Fibroblast of upper back skin (primary cell): ENCODE data around the gene MLPH.
A peak's percentile ranks its signal among the peaks of the same experiment; 100 is the strongest.
"Not testable (repeated sequence)": the region's sequence is repeated elsewhere in the genome, so short reads cannot be mapped to it uniquely, and the experiment has no call there.

Source experiments
- DNase-seq: peaks from one replicate; pipeline ENCODE4 v3.0.0-alpha.2; 2013

The MLPH gene

DNA sequence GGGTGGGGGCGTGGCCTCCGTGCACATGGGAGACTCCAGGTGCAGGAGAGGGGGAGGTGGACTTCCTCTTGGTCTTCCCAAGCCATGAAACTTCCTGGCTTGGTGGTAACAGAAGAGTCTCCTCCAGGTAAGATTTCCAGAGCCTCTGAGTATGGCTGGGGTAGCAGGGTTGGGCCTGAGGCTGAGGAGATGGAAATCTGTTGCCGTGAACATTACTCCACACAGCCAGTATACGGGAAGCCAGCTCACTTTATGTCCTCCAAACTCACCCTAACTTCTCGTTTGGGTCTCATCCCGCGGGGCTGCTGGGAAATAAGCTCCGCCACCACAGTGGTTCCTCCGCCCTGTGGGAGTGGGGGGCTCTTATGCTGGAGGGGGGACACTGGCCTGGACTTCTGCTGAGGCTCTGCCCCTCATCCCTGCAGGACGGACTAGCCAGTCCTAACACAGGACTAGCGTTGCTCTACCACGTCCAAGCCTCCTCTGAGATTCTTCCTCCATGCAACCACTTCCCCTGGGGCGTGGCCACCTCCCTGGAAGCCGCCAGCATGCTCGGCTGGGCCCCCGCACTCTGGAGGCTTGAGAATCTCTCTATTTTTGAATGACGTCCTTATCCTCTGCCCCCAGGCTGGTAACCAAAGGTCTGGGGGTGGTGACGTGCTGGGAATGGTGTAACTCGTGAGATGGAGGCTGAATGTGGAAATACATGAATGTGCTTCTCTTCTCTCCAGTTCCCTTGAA is 104.3 kb downstream of the MLPH start:
- no peak for DNase-seq

DNA sequence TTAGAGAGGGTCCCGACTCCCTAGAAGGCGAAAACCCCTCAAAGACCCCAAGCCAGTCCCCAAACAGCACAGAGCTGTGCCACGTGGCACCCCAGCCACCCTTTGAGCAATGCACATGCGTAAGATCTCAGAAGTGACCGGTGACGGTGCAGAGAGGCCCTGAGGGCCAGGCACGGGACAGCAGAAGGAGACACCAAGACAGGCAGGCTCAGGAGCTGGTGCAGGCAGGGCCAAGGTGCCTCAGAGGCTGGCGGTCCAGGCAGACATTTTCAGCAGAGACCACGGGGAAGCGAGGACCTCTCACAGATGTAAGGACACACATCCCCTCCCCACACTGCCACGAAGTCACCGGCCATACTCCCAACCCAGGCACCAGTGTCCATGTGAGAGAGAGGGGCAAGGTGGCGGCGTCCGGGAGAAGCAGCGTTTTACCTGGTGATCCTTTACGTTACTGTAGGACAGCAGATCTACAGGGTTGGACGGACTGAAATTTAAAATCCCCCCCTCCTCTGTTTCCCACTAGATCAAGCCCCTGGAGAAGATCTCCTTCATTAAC is 105.5 kb downstream of the MLPH start:
- DNase-seq = no peak

DNA sequence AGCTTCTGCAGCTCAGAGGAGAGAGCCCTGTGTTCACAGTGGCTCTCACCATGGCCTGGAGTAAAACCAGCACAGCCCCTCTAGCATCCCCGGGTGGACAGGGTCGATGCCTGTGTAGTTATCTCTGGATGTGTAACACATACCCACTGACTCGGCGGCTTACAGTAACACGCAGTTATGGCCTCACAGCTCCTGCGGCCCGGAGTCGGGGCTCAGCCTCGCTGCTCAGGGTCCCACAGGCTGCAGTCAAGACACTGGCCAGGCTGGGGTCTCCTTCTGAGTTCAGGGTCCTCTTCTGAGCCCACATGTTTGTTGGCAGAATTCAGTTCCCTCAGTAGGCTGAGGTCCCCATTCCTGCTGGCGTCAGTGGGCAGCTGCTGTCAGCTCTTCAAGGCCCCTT is 106.0 kb downstream of the MLPH start:
- no peak for DNase-seq

DNA sequence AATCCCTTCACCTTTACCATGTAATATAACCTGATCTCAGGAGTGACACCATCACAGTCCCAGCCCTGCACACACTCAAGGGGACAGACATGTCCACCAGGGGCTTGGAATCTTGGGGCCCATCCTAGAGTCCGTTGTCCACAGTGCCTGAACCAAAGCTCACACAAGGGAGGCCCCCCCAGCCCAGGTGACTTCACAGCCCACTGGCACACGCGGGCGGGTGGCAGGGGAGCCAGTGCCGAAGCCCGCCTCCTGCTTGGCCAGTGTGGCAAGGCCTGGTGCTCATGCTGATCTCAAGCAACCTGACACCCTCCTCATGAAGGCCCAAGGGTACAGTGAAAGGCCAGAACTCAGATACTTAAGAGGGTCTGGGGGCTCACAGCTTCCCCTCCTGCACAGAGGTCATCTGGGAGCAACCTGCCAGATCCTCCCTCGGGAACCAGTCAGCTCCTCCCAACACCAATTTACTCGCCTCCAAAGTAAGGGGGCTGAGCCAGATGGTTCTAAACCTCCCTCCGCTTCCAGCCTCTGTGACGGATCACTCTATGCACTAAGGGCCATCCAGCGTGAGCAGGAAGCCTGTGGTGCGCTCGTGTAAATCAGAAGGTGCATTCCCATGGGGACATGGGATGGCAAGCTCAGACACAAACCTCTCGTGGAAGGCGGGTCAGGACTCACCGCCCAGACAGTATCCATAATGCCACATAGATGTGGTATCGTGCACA is 106.7 kb downstream of the MLPH start:
- DNase-seq = no peak

DNA sequence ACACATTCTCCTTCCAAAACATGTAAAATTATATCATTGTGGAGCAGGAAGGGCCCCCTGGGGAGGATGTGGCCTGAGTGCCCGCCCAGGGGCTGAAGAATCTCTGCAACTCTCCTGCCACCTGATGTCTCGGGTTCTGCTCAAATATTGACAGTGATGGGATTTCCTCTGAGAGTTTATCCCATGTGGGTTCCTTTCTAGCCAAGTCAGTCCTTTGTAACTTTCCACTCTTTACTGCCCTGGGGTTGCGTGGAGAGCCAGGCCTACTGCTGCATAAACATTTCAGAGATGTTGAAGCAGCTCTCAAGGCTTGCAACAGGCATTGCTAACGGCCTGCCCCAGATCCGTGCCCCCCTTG is 107.4 kb downstream of the MLPH start:
- DNase-seq = no peak

DNA sequence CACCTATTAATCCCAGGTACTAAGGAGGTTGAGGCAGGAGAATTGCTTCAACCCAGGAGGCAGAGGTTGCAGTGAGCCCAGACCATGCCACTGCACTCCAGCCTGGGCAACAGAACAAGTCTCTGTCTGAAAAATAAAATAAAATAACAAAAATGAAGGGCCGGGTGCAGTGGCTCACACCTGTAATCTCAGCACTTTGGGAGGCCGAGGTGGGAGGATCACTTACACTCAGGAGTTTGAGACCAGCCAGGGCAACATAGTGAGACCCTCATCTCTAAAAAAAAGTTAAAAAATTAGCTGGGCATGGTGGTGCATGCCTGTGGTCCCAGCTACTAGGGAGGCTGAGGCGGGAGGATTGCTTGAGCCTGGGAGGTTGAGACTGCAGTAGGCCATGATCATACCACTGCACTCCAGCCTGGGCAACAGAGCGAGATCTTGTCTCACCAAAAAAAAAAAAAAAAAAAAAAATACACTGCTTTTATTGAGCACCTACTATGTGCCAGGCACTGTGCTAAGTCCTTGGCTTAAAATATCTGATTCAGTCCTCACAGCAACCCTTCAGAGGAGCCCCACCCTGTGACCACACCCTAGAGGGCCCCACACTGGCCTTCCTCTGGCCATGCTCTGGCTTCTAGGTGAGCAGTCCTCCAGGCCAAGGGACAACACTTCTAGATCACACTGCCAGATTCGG is 108.9 kb downstream of the MLPH start:
- not testable (repeated sequence) for DNase-seq

DNA sequence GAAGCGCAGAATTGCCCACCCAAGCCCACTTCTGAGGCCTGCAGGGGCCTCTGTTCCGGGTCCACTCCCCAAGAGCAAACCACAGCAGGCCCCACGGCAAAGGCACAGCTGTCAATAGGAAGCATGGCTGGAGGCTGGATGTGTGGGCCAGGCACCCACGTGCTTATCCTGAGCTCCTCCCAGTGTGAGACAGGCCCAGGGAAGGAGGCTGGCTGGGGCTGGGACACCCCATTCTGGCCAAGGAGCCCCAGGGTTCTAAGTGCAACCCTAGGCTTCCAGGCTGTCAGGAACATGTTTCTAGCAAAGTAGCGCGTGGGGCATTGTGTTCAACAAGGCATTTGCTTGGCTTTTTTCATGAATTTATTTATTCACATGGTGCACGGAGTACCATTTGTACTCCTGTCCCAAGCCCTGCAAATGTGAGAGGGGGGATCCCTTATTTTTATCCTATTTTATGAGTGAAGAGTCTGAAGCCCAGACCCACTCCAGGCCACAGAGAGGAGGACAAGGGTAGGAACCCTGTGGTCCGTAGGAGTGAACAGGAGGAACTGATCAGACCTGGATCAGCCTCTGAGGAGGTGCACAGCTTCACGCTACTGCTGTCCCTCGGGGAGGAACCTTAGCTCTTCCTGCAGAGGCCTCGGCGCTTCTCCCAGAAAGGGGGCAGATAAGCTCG is 109.6 kb downstream of the MLPH start:
- DNase-seq = no peak

DNA sequence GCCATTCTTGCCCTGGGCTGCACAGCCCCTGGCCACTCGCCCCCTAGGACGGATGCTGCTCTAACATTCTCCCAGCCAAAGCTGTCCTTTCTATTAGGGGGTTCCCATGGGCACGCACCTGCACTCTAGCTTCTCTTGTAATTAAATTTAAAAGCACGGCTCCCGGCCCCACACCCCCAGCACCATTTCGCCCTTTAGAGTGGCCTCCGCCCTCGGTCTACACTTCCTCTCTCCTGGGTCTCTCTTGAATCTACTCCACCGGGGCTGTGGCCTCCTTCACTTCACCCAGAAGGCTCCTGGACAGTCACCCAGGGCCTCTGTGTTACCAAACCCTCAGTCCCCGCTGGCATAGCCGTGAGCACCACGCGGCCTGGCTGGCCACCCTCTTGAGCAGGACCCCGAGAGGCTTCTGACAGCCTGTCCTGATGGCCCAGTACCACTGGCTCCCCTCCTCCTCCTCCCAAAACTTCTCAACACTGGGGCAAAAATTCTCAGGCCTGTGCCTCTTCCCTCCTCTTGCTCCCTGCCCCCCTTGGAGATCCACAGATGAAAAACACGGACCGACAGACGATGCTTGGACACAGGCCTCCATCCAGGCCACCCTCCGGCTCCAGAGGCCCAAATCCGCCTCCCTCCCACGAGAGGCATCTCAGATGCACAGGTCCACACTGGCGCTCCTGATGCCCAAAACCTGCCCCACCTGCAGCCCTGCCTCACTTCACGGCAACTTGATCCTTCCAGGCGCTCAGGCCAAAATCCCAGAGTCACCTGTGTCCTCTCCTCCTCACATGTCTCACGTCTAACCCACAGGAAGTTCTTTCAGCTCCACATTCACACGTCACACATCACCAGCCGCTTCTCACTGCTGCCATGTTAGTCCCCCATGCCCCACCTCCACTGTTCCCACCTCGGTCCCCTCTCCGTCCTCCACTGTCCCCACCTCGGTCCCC is 110.4 kb downstream of the MLPH start:
- no peak for DNase-seq

DNA sequence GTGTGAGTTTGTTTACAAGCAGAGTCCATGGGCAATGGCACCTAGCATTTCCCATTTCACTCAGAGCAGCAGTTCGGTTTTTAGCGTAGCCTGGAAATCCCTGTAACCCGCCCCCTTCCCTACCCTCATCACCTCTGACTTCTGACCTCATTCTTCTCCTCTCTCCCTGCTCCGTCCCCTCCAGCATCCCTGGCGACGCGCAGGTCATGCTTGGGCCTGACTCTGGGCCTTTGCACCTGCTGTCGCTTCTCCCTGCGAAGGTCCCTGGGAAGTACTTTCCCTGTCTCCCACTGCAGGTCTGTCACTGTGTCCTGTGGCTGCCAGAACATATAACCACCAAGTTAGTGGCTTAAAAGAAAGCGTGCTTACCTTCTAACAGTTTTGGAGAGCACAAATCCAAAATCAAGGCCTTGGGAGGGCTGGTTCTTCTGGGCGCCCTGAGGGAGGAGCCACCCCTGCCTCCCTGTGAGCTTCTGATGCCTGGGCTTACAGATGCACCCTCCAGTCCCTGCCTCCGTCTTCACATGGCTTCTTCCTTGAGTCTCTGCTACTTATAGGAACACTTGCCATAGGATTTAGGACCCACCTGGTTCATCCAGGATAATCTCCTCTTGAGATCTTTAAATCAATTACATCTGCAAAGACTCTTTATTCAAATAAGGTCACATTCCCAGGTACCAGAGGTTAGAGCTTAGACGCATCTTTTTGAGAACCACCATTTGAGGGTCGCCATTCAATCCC is 111.6 kb downstream of the MLPH start:
- no peak for DNase-seq

DNA sequence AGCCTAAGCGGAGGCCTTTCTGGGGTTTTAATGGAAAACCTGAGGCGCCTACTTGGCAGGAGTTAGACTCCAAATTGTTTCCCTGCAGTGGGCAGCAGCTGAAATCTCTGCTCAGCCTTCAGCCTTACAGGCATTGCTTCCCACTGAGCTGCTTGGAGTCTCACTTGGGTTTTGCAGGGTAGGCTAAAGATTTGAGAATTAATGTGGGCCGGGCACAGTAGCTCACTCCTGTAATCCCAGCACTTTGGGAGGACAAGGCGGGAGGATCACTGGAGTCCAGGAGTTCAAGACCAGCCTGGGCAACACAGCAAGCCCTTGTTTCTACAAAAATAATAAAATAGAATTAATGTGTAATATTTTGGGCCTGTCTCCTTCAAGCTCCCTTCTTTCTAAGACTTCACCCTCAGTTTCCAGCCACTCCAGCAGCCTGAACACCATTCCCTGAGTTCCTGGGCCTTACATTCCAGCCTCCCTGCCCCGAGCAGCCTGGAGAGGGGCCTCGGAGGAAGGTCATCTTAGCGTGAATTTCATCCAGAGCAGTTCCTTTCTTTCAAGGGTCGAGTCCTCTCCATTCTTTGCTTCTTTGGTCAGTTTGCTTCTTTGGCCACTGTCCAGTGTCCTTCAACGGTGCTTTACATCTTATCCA is 112.5 kb downstream of the MLPH start:
- DNase-seq = no peak

DNA sequence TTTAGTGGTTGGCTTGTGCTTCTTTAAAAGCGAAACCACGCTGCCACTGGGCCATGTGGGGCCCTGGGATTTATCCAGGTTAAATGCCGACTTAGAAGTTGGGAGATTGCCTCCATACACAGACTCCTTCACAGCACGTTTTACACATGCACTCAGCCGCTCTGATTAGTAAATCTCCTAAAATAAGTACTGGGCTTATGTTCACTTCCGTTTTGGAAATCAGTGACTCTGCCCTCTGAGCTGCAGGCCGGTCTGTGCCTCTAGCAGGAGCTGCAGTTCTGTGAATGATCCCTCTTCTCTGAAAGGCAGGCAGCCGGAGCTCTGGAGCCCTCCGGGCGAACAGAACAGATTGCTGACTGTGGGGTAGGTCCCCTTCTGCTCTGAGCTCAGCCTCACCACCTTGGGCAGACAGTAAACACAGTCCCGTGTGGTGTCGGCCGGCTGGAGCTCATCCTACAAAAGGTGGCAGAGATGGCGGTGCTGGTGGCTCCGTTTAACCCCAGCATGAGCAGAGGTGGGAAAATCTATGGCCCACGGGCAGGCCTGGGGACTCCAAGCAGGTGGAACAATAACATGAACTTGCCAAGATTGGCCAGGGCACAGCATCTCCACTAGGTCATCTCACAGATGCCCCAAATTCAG is 113.3 kb downstream of the MLPH start:
- peak; percentile 59 for DNase-seq

DNA sequence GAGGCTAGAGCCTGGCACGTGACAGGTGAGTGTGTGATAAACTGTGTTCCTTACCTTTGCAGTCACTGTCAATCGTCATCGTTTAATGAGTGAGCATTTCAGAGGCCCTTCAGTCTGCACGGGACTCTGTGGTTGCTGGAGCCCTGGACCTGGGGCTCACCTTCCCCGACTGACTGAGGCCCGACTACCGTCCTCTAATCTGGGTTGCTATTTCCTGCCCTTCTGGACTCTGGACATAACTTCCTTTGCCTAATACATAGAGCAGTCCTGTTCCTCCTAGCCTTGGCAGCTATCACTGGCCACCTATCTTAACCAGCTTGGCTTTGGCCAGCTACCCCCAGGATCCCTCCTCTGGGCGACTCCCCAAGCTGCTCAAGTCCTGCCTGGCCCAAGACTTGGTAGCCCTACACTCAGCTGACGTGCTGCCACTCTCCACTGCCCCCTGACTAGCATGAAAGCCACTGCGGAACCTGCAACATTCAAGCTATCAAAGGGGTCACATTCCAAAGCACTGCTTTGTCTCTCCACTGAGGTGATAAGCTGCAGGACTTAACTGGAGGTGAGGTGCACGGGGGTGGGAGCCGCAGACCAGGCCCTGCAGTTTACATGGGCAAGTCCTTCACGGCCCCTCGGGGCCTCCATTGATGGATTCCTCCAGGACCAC is 114.5 kb downstream of the MLPH start:
- no peak for DNase-seq

DNA sequence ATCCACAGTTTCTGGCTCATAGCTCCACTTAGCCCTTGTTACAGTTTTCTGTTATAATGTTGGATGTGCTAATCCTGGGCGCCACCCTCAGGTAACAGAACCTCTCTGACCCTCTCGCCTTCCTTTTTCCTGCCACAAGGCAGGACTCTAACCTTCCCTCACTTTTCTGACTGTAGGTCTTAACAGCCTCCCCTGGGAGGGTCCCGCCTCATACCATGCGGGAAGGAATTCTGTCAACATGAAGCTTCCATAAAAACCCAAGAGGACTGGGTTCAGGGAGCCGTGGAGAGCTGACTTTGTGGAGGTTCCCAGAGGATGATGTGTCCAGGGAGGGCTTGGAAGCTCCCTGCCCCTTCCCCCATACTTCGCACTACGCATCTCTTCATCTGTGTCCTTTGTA is 115.4 kb downstream of the MLPH start:
- no peak for DNase-seq

DNA sequence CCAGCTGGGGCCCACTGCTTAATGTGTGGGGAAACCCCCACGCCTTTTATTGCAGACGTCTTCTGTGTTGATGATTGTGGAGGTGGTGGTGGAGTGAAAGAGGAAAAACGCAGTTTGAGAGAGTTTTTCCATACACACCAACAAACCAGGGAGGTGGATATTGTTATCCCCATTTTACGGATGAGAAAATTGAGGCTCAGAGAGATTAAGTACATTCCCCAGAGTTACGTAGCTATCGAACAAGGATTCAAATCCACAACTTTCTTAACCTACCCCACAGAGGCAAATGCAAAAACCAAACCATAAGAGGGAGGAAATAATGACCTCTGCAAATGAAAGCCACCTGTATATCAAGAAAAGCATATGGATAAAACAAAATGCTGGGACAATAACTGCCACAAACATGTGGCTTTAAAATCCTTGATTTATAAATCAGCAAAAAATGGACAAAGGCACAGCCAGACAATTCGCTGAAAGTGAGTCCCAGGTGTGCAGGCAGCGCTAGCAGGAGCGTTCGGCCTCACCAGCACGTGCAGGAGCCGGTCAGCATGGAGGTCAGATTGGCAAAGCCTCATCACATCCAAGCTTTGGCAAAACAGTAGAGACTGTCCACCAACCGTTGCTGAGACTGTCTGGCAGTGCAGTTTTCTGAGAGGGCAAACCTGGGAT is 116.1 kb downstream of the MLPH start:
- DNase-seq = no peak

DNA sequence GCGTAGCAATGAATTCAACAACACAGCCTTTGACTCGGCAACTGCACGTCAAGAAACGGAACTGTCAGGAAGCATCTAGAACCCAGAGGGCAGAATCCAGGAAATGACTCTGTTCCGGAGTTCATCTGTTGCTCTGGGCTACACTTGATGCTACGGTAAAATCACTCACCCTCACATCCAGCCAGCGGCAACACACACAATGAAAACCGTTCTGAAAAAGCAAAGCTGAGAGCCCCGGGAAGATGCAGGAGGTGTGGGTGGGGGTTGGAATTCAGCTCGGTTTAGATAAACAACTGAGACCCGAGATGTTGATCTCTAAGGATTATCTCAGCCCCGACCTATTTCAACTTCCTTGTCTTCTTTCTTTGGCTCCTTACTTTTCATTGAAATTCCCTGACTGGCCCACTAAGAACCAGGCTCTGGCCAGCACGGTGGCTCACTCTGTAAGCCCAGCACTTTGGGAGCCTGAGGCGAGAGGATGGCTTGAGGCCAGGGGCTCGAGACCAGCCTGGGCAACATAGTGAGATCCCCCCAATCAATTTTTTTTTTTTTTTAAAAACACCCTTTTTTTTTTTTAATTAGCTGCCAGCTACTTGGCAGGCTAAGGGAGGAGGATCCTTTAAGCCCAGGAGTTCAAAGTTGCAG is 116.8 kb downstream of the MLPH start:
- DNase-seq = peak; percentile 46

DNA sequence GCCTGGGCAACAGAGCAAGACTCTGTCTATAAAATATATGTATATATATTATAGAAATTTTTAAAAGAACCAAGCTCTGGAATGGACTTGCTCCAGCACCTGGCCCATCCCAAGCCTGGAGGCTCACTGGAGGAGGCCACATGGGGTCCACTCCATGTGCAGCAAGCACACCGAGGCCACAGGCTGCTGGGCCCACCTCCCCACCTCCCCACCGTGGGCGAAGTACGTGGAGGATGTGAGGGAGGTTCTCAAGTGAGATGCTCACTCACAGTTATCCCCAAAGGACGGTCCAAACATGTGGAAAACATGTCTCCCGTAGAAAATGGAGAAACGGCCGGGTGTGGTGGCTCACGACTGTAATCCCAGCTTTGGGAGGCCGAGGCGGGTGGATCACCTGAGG is 117.3 kb downstream of the MLPH start:
- no peak for DNase-seq
